Measurements from ENCODE around the gene AHNAK. TPM values are rescaled to one million over a fixed set of nuclear protein-coding genes. Genes with fewer than 3 reads are reported as not detected.
"Not testable (repeated sequence)": the region's sequence is repeated elsewhere in the genome, so short reads cannot be mapped to it uniquely, and the experiment has no call there.

AHNAK gene
- polyA plus RNA-seq, 1 experiment: 145 TPM

GRCh38 chr11:62501432-62501891, 45.1 kb downstream of the AHNAK start:
- ChIA-PET CTCF (interaction anchor here (1.1 kb wide), 1 partner anchor 43 kb away, joined by 3 read pairs; no protein-coding TSS in a partner anchor), POLR2A (no interaction called here)
- TF ChIP-seq CTCF (IDR thresholded peaks at IDR 0.05; ENCODE audit: insufficient read depth, low read depth, low read length): no peak
- no peaks in the 10 kb centered on the region for H3K27me3 ChIP-seq (ENCODE audit: control insufficient read depth, insufficient read depth, low read length)
- no peak overlapping the region for H3K4me3 ChIP-seq (ENCODE audit: low read depth, low read length)
- H3K36me3 ChIP-seq (ENCODE audit: control insufficient read depth, insufficient read depth, low read length): no peaks in the 10 kb centered on the region
- DNase-seq (ENCODE audit: low read depth): no peak

- no peak overlapping the region for H3K4me3 ChIP-seq (ENCODE audit: low read depth, low read length)
- H3K36me3 ChIP-seq (ENCODE audit: control insufficient read depth, insufficient read depth, low read length): no peaks in the 10 kb centered on the region
- no peaks in the 10 kb centered on the region for H3K27me3 ChIP-seq (ENCODE audit: control insufficient read depth, insufficient read depth, low read length)
- CTCF ChIA-PET: interaction anchor here (1.1 to 4.6 kb wide), 3 partner anchors 42 to 76 kb away, joined by 3 to 16 read pairs (median 6); no protein-coding TSS in a partner anchor
- TF ChIP-seq CTCF (IDR thresholded peaks at IDR 0.05; ENCODE audit: insufficient read depth, low read depth, low read length): no peak
- POLR2A ChIA-PET: no interaction called here
- no peak for DNase-seq (ENCODE audit: low read depth)
These were observed 46.0 kb downstream of the AHNAK start for GRCh38 chr11:62500650-62501030.

GRCh38 chr11:62499944-62500649, 46.5 kb downstream of the AHNAK start:
- Histone ChIP-seq H3K36me3 (ENCODE audit: control insufficient read depth, insufficient read depth, low read length) (no peaks in the 10 kb centered on the region), H3K27me3 (ENCODE audit: control insufficient read depth, insufficient read depth, low read length) (no peaks in the 10 kb centered on the region), H3K4me3 (ENCODE audit: low read depth, low read length) (no peak overlapping the region)
- DNase-seq (ENCODE audit: low read depth): no peak
- CTCF ChIA-PET: interaction anchor here (1.1 to 4.6 kb wide), 6 partner anchors 8 to 105 kb away, joined by 3 to 16 read pairs (median 4); no protein-coding TSS in a partner anchor
- TF ChIP-seq CTCF (IDR thresholded peaks at IDR 0.05; ENCODE audit: insufficient read depth, low read depth, low read length): no peak
- POLR2A ChIA-PET: interaction anchor here (0.5 kb wide), 1 partner anchor 92 kb away, joined by 3 read pairs; no protein-coding TSS in a partner anchor

DNA sequence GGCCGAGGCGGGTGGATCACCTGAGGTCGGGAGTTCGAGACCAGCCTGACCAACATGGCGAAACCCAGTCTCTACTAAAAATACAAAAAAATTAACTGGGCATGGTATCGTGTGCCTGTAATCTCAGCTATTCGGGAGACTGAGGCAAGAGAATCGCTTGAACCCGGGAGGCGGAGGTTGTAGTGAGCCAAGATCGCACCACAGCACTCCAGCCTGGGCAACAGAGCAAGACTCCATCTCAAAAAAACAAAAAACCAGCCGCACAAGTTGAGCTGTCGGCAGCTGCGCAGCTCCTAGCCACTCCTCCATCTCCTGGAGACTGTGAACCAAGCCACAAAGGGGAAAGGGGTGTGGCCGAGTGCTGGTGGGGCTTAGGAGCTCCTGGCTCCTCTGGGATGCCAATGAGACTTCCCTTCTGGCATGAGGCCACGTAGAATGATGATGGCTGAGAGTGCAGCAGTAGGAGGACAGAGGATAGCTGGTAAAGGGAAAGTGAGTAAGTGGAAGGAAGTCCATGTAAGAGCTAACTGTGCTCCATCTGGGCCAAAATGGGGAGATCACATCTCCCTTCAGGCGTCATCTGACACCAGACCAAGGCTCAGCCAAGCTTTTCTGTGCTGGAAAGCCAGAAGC, 47.2 kb downstream of the AHNAK start:
- H3K4me3 ChIP-seq (ENCODE audit: low read depth, low read length); H3K27me3 ChIP-seq (ENCODE audit: control insufficient read depth, insufficient read depth, low read length); H3K36me3 ChIP-seq (ENCODE audit: control insufficient read depth, insufficient read depth, low read length); DNase-seq (ENCODE audit: low read depth): not testable (repeated sequence)
- ChIA-PET CTCF (interaction anchor here (1.1 to 4.6 kb wide), 5 partner anchors 8 to 104 kb away, joined by 3 to 16 read pairs (median 4); no protein-coding TSS in a partner anchor), POLR2A (interaction anchor here (0.5 kb wide), 1 partner anchor 93 kb away, joined by 3 read pairs; no protein-coding TSS in a partner anchor)

- Histone ChIP-seq H3K4me3 (ENCODE audit: low read depth, low read length) (no peak overlapping the region), H3K27me3 (ENCODE audit: control insufficient read depth, insufficient read depth, low read length) (no peaks in the 10 kb centered on the region), H3K36me3 (ENCODE audit: control insufficient read depth, insufficient read depth, low read length) (no peaks in the 10 kb centered on the region)
- ChIA-PET POLR2A (no interaction called here), CTCF (interaction anchor here (1.1 to 4.6 kb wide), 6 partner anchors 9 to 103 kb away, joined by 3 to 16 read pairs (median 4); no protein-coding TSS in a partner anchor)
- DNase-seq (ENCODE audit: low read depth): no peak
- no peak for TF ChIP-seq CTCF (IDR thresholded peaks at IDR 0.05; ENCODE audit: insufficient read depth, low read depth, low read length)
These were observed 47.9 kb downstream of the AHNAK start for GRCh38 chr11:62498492-62499286.
